Measurements from ENCODE around the gene LCOR.

Gene LCOR

DNA sequence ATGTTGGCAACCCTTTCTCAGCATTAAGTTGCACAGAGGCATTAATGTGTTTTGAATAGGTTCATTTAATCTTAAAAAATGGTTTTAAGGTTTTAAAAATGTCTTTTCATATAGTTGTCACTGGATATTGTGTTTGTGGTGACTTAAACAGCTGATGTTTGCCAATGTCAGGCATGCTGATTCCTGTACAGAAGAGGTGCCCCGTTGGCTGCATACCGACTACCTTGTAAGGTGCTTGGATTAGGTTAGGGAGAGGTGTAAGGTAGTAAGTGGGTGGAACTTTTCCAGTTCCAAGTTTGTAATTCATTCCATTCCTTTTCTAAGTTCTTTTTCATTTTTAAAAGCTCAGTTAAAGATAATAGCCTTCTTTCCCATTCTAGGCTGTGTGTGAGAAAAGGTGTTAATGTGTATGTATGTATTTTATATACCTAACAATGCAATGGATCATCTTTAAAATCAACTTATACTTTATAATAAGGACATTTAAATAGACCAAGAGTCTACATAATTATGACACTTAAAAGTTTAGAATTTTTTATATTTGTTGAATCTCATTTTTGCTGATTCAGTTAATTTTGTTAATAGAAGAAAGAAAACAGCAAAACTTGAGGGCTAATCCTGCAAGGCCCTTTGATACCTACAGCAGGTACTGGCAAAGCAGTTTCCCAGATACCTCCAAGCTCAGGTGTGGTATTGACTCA is 155.2 kb downstream of the LCOR start:
- DNase-seq (ENCODE audit: low read depth, low spot score): no peak

DNA sequence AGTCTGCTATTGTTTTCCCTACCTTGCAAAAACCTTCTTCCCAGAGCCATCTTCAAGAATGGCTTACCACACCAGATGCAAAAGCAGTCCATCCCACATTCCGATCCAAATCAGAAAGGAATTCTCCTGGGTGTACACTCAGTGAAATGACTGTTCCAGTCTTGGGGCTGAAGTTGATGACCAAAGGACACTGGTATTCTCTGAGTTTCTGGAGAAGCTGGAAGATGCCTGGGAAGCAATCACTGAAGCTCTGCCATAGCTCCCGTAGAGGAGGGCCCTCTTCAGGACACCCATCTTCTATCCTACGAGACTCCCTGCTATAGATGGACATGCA is 155.7 kb downstream of the LCOR start:
- DNase-seq (ENCODE audit: low read depth, low spot score): no peak

DNA sequence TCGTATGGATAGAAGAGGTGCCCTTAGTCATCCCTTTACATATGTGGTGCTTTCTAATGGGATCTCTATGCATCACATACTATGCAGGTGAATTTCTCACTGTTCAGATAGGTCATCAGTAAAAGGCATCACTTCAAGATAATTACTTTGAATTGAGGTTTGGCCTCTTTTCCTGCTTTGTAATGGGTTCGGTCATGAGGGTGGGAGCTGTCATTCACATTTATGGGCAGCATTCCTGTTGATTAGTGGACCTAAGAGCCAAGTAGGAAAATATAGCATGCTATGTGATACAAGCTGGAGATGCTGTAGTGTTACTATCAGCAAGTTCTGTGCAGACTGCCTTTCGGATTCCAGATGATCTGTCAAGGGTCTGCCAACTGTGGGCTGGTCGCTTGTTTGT is 156.3 kb downstream of the LCOR start:
- no peak for DNase-seq (ENCODE audit: low read depth, low spot score)

DNA sequence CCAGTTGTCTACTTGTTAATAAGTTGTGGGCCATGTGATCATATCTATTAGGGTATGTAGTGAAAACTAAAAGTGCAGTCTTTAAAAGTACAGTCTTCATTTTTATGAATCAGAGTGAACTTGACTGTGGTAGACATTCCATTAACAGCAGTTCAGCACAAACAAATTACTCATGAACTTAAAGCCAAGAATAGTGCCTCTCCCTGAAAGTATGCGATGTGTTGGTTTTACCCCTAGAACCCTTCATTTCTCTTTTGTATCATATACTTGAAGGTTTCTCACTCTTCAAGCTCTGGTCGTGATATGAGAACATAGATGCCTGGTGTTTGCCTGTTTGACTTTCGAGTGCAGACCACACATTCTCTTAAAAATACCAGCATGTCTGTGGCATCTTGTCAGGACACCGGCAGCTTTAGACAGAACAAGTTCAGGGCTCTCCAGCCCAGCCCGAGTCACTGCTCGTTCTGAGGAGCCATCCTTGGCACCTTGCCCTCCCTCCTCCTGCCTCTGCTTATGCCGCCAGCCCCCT is 159.3 kb downstream of the LCOR start:
- DNase-seq (ENCODE audit: low read depth, low spot score): no peak

DNA sequence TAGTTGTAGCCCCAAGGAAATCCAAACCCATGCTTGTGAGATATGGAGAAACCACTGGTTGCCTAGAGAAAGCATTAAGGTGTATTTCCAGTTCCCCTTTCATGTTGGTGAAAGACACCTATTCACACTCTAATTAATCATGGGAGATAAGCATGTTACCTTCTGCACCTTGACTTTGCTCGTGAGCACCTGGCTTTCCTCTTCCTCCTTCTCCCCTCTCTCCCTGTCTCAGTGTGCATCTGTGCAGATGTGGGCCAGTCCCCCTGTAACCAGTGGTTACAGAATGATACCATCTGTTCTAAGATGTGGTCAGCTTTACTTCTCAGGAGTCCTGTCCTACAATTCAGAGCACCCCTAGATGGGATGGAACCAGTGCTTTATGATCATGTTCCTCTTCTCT is 160.6 kb downstream of the LCOR start:
- no peak for DNase-seq (ENCODE audit: low read depth, low spot score)

DNA sequence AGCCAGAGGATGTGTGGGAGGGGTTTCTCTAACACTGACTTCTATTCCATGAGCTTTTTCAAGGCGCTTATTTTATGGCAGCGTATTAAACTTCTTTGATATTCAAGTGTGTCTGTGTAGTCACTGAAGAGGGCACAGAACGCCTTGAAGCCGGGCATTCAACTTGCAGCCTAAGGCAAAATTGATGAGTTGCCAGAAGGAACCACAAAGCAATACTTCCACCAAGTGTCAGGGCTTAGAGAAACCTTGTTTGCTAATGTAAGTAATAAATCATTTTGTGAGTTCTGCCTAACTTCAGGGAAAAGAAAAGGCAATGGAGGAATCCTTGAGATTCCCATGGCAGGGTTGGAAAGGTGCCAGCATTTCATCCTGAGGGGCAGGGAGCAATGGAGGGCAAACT is 163.8 kb downstream of the LCOR start:
- no peak for DNase-seq (ENCODE audit: low read depth, low spot score)

DNA sequence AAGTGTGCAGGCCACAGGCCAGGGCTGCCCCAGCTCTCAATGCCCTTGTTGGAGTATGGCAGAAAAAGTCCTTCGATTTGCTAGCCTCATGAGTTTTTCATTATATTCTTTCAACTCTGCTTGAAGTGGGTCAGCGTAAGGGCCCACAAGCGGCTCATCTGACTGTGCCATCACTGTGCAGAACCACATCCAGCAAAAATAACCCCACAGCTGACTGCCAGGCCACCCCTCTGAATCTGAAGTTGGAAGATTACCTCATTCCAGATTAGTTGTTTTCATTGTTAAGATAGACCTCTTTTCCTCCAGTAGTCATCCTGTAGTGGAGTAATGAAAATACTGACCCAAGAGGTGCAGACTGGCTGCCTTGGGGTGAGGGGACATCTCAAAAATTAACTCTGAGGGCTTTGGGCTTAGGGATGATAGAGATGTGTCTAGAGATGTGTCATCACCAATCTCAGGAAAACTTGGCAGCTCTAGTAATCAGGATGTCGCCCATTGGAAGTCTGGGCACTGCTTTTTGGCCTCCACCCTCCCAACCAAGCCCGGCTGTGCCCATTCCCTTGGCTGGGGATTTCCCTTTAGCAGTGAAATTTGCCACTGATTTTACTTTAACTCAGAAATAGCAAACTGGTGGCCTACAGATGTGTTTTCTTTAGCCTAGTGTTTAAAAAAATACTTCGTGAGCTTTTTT is 164.3 kb downstream of the LCOR start:
- DNase-seq (ENCODE audit: low read depth, low spot score): no peak

DNA sequence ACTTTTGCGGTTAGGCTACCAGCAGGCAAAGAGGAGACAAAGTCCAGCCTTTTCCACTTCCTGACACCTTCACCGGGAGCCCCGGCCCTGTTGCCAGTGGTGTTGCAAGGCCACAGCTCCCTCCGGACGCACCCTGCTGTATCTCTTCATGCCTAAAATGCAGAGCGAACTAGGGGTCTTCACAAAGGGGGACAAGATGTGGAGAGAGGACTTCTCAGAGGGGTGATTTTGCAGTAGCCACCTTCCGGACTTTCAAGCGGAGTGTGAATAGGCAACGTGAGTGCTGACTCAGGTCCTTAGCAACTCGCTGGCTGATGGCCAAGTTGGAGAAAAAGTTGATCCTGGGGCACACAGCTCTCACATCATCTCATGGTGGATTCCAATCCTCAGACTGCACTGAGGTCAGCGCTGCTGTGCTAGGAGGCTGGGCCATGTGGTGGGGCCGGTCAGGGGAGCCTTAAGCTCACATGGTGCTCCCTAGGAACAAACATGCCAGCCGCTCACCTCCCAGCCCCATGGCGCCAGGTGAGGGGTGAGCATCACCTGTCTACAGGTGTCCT is 166.3 kb downstream of the LCOR start:
- no peak for DNase-seq (ENCODE audit: low read depth, low spot score)

DNA sequence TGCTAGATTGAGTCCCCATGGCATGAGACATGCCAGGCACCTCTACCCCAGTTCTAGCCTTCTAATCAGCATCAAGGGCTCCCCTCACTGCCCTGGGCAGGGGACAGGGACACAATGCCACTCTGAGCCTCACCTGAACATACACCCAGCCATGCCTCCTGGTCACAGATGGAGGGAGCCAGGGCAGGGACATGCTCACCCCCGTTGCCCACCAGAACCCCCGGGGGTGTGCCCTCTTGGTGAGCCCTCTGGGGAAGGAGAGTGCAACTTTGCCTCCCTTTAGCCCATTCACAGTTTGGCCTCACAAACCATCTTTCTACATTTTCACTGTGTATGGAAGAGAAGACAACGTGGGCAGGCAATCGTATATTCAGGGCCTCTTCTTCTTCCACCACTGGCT is 167.2 kb downstream of the LCOR start:
- no peak for DNase-seq (ENCODE audit: low read depth, low spot score)

DNA sequence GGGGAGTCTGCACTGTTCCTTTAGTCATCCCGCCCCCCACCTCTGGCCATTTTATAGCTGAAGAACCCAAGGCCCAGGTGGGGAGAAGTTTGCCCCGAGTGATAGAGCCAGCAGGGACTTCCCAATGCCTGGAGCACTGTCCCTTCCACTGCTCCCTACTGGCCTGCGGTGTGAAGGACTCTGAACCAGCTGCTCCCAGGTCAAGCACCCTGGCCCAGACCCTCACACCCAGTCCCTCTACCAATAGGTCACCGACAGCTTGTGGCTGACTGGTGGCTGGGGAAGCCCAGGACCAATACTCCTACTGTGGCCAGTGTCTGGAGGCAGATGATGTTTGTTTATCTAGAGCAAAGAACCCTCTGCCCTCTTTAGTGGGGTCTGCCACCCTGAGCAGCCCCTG is 167.9 kb downstream of the LCOR start:
- DNase-seq (ENCODE audit: low read depth, low spot score): no peak

DNA sequence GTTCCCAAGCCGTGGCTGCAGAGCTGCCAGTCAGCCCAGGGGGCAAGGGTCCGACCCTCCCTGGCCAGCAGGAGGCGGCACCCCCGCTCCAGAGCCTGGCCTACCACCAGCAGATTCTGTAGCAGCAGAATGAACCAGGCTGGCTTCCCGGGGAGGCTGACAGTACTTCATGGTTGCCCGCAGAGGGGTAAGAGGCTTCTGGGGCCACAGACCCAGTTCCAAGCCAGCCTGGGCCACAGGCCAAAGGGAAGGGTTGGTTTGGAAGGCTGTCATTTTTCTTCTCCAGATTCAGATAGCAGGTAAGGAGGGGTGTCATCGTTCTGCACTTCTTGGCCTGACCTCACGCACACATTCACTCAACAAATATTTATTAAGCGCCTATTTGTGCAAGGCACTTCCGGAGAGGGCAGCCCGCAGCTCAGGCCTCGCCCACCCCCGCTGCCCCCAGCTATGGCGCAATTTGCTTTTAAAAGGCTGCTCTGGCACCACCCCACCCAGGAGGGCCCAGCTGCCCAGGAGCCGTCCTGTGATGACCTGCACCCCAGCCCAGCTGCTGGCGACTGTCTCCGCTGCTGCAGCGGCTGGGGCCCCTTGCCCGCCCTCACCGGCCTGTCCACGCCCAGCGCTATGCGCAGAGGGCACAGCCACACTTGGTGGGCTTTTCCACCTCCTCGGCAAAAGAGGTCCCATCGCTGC is 168.5 kb downstream of the LCOR start:
- DNase-seq (ENCODE audit: low read depth, low spot score): peak; percentile 57

DNA sequence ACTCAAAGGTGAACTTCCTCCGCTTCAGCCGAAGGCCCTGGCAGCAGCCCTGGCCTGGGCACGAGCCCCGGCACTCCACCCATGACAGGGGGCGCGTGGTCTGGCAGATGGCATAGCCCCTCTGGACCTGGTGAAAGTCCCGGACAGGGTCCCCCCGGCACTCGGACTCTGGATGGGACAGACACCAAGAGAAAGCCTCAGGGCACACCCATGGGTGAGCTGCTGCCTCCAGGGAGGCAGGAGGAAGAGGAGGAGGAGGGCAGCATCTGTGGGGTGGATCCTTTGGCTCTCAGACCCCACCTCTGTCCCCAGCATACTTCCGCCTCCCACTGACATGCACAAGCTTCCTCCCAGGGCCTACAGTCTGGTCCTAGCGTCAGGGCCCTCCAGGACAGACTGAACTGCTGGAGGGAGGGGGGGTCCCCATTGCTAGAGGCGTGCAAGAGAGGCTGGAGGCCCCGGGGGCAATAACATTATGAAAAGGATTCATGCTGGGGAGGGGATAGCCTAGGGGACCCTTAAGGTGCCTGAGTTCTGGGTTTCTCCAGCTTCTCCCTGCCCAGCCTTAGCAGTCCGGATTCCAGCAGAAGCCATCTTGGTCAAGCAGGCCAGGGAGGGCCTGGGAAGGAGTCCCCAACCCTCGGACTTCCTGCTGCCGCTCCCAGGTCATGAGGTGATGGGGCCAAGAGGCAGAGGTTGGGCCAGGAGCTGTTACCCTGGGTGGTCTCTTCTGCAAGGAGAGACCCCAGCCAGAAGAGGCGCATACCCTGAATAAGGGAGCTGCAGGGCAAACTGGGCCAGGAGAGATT is 169.3 kb downstream of the LCOR start:
- DNase-seq (ENCODE audit: low read depth, low spot score): no peak

DNA sequence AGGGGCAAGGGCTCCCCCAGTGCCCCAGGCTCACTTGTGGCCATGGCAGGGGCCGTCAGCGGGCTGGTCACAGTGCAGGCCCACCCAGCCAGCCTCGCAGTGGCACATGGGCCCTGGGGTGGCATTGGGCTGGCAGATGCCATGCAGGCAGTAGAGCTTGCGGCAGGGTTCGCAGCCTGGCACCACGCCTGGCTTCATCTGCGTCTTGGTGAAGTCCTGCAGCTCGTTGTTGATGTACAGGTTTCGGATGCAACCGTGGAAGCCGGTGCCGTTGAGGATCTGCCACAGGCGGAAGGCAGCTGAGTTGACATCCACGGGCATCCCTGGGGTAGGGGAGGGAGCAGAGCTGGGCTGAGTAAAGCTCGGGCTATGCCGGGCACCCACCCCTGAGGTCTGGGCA is 170.6 kb downstream of the LCOR start:
- no peak for DNase-seq (ENCODE audit: low read depth, low spot score)

DNA sequence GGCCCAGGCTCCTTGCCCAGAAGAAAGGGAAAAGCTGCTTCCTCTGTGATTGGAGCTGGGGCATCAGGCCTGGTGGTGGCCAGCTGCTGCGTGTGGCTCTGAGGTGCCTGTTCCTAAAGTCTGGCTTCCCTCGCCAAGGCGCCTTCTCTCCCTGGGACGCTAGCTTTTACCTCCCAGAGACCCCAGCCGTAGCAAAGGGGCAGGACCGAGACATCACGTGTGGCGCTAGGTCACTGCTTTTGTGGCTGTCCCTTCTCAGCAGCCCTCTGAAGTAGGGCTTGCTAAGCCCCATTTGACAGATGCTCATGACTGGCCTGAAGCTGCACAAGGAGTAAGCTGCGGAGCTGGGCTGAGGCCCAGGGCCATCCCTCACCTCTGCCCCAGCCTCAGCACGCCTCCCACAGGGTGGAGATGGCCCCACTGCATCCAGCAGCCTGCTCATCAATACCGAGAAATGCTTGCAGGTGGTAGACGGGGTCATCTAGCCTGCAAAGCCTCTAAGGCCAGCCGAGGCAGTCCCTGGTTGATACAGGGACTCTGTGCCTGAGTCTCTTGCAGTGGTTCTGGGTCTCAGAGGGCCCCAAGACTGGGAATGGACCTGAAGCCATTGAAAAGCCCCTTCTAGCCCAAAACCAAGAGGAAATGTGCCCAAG is 171.2 kb downstream of the LCOR start:
- DNase-seq (ENCODE audit: low read depth, low spot score): no peak

DNA sequence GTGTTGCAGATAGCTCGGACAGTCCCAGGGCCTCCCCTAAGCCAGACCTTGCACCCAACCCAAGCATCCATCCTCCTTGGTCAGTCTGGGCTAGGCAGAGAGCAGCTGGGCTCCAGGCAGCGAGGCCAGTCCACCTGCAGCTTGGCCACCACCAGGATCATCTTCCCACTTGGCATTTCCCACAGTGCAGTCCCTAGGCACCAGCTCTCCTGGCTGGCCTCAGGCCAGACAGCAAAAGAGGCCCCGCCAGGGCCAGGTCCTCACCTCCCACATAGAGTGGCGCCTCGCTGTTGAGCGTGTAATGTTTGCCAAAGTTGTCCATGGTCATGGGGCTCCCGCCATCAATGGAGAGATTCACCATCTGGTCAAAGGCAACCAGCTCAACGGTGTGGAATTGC is 171.7 kb downstream of the LCOR start:
- DNase-seq (ENCODE audit: low read depth, low spot score): no peak

DNA sequence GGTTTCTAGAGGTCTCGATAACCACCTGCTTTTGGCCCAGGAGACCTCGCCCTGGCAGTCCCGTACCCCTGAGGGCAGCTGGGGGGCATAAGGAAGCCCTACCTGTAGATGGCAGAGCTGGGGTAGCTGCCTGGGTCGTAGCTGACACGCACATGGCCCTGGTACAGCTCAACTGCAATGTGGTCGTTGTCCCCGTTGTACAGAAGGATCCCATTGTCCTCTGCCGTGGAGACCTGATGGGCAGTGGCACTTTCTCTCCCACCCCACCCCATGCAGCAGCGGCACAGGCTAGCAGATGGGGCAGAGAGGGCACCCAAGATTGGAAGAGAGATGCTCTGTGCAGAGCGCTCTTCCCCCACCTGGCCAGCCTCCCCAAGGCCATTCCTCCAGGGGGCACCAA is 172.5 kb downstream of the LCOR start:
- no peak for DNase-seq (ENCODE audit: low read depth, low spot score)

DNA sequence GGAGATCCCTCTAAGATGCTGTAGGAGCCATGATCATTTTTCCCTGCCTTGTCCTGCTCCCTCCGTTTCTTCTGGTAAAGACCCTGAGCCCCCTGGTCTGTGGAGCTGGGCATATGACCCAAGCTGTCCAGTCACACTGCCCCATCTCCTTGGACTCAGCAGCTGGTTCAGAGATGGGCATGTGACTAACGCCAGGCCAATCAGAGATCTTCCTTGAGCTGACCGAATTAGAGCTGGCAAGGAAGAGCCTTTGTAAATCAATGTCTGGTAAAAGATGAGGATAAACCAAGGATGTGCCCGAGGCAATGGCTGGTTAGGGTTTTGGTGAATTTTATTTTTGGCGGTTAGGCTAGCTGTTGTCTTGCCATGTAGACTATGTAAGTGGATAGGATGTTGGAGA is 173.3 kb downstream of the LCOR start:
- no peak for DNase-seq (ENCODE audit: low read depth, low spot score)

DNA sequence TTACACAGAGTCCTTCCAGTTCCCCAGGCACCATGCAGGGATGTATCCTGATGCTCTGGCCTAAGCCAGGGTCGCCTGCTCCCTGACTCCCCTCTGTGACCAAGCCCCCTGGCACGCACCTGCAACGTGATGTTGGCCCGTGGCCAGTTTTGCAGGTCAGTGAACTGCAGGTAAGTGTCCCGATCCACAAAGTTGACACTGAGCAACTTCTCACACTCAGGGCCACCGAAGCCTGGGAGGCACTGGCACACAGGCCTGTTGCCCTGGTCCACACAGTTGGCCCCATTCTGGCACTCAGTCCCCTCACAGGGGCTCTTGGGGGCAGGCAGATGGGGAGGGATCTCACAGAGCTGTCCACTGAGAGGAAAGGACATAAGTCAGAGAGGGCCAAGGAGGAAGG is 174.3 kb downstream of the LCOR start:
- no peak for DNase-seq (ENCODE audit: low read depth, low spot score)

DNA sequence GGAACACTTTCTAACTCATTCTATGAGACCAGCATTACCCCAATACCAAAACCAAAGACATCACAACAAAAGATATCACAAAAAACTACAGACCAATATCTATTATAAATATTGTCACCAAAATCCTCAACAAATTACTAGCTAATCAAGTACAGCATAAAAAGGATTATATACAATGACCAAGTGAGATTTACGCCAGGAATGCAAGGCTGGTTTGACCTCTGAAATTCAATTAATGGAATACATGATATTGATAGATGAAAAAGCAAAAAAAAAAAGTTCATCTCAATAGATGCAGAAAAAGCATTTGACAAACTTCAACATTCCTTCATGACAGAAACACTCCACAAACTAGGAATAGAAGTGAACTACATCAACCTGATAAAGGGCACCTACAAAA is 175.3 kb downstream of the LCOR start:
- DNase-seq (ENCODE audit: low read depth, low spot score): no peak

DNA sequence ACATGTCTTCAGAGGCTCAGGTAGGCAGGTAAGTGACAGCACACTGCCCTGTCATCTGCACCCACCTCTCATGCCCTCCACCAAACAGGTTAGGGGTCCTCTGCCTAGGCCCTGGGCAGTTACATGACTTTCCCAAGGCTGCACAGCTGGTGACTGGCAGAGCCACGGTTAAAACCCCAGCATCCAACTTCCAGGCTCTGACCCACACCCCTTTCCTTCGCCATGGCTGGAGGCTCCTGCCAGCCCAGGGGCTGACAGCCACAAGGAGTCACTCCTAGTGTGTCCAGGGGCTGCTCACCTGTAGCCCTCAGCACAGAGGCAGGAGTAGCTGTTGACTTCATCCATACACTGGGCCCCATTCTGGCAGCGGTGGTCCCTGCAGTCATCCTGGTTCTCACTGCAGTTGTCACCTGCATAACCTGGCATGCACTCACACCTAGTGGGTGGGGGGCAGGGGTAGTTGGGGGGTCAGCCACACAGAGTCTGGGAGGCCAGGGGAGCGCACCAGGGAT is 178.7 kb downstream of the LCOR start:
- no peak for DNase-seq (ENCODE audit: low read depth, low spot score)

DNA sequence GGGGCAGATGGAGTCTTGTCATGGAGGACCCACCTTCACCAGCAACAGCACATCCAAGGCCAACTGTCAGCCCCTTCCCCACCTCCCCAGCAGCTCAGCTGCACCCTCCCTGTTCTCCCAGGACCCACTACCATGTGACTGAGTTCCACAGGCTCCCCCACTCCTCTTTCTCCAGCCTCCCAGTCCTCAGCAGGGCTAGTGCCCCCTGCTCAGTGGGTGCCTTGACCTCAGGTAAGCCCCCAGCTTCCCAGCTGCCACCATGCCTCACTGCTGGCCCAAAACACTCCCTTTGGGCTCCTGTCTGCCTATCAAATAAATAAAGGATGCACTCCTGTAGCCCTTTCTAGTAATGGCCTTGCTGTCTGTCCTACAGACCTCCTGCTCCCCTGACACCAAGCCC is 179.3 kb downstream of the LCOR start:
- no peak for DNase-seq (ENCODE audit: low read depth, low spot score)
